ENCODE measurements around the gene SULT2B1.

The SULT2B1 gene

GRCh38 chr19:48634424-48635262 lies 82.7 kb downstream of the SULT2B1 start:
- peak; percentile 86 to 87 for DNase-seq (ENCODE audit: low read depth in 2 of 2)

- no peak for DNase-seq (ENCODE audit: low read depth in 2 of 2)
Measured at GRCh38 chr19:48635263-48635965, 83.4 kb downstream of the SULT2B1 start.

GRCh38 chr19:48635966-48636858 lies 84.2 kb downstream of the SULT2B1 start:
- no peak for DNase-seq (ENCODE audit: low read depth in 2 of 2)

- no peak for DNase-seq (ENCODE audit: low read depth in 2 of 2)
Measured at GRCh38 chr19:48636859-48637448, 85.0 kb downstream of the SULT2B1 start, which contains the start of gene DBP. DBP (minus strand) TSS chr19:48637379; CDS start chr19:48636994, 385 bp downstream.

DNA sequence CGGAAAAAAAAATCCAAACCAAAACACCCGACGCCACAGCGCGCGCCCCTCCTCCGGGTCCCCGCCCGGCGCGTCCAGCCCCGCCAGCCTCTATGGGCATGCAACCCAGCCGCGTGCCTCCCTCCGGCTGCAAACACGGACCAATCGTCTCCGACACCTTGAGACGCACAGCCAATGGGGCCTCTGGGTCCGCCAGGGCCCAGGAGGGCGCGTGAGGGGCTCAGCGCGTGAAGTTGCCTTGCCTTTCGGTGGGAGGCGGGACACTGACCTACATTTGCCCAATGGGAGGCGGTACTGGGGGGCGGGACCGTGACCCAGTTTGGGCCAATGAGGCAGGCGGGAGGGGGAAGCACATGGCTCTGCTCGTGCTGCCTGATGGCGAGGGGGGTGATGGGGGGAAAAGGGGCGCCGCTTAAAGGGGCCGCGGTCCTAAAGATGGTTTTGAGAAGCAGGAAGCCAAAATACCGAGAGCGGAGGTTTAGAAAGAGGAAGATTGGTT lies 85.5 kb downstream of the SULT2B1 start:
- peak; percentile 99 for DNase-seq (ENCODE audit: low read depth in 2 of 2)

GRCh38 chr19:48637948-48638830 lies 86.2 kb downstream of the SULT2B1 start:
- DNase-seq (ENCODE audit: low read depth in 2 of 2) = peak; percentile 90 to 91

- no peak for DNase-seq (ENCODE audit: low read depth in 2 of 2)
Measured at GRCh38 chr19:48638831-48639381, 86.9 kb downstream of the SULT2B1 start.

- DNase-seq (ENCODE audit: low read depth in 2 of 2) = no peak
Measured at GRCh38 chr19:48639483-48640375, 87.8 kb downstream of the SULT2B1 start.

- DNase-seq (ENCODE audit: low read depth in 2 of 2) = no peak
Measured at GRCh38 chr19:48641850-48642249, 89.9 kb downstream of the SULT2B1 start.

DNA sequence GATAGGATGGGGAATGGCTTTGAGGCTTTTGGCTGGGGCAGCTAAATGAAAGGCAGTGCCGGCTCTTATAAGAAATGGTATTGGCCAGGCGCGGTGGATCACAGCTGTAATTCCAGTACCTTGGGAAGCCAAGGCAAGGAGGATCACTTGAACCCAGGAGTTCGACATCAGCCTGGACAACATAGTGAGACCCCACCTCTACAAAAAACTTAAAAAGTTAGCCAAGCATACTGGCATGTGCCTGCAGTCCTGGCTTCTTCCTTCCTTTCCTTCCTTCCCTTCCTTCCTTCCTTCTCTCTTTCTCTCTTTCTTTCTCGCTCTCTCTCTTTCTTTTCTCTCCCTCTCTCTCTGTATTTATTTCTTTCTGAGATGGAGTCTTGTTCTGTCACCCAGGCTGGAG lies 90.9 kb downstream of the SULT2B1 start:
- DNase-seq (ENCODE audit: low read depth in 2 of 2) = no peak

GRCh38 chr19:48644355-48644754 lies 92.4 kb downstream of the SULT2B1 start:
- no peak for DNase-seq (ENCODE audit: low read depth in 2 of 2)

- no peak for DNase-seq (ENCODE audit: low read depth in 2 of 2)
Measured at GRCh38 chr19:48644839-48645619, 93.1 kb downstream of the SULT2B1 start.

DNA sequence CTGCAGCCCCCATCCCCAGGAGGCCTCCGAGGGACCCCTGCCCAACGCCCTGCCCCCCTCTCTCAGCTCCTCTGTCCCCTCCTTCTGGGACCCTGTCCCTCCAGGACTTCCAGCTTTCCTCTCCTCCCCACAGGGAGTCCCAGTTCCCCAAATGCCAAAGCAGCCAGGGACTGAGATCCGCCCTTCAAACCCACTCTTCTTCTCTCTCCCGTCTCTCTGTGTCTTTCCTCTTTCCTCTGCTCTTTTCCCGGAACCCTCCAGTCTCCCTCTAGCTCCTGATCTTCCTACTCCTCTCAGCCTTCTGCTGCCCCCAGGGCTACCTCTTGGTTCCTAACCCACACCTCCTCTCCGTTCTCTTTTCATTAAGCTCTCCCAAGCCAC lies 93.6 kb downstream of the SULT2B1 start:
- DNase-seq (ENCODE audit: low read depth in 2 of 2) = no peak

DNA sequence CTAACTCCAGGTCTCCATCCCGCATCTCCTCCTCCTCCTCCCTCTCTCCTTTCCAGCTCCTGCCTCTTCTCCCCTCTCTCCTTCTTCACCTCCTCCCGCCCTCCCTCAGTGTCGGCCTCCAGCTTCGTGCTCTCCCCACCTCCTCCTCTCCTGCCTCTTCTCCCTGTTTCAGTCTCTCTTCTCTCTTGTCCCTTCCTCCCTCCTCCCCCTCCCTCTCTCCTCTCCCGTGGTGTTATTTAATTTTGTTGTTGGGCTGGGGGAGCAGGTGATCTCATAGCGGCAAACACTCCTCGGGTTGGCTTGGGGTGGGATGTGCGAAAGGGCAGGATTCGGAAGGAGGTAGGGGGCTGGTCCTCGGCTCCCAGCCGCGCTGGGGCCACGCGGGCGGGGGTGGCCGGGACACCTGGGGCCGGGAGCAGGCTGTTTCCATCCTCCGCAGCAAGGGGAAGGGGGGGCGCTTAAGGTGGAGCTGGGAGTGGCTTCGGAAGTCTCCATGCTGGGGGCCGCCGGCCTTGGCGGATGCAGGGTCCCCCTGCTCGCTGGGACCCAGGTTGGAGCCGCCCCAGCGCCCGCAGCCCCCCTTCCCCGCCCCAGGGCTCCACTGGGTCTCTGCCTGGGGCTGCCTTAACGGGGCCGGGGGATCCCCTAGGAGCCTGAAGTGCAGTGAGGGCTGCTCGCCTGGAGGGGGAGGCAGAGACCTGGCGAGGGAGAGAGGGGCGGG lies 94.2 kb downstream of the SULT2B1 start, which contains the start of gene CA11:
CA11 (minus strand) TSS at position 187 of the 721 bp plus-strand sequence. CDS start 555 bp downstream, outside the sequence.
- DNase-seq (ENCODE audit: low read depth in 2 of 2) = peak; percentile 35 to 48

DNA sequence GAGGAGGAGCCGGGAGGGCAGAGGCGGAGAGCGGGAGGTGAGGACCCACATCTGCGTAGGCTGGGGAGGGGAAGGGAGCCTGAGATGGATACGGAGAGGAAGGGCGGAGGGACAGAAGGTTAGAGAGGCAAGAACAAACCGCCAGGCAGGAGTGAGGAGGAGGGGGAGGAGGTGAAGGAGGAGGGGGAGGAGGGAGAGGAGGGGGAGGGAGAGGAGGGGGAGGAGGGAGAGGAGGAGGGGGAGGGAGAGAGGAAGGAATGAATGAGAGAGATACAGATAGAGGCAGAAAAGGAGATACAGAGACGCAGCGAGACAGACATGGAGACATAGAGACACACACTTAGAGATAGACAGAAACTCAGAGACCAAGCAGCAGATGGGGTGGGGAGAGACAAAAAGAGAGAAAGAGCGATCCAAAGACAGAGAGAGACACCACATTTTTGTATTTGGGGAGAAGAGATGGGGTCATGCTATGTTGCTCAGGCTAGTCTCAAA lies 94.8 kb downstream of the SULT2B1 start:
- no peak for DNase-seq (ENCODE audit: low read depth in 2 of 2)

DNA sequence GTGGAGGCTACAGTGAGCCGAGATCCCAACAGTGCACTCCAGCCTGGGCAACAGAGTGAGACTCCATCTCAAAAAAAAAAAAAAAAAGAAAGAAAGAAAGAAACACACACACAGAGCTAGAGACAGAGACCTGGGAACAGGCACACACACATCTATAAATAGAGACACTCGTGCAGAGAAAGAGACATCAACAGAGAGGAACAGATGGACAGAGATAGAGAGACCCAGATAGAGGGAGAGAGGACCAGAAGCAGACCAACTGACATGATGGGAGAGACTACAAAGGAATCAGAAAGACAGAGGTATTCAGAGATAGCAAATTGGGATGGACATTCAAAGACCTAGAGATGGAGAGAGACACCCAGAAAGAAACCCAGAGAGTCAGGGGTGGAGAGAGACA lies 96.2 kb downstream of the SULT2B1 start:
- DNase-seq (ENCODE audit: low read depth in 2 of 2) = no peak
